ENCODE measurements around the gene UPK2. TPM values are rescaled to one million over a fixed set of nuclear protein-coding genes. Genes with fewer than 3 reads are reported as not detected.

Gene UPK2
- total and polyA plus RNA-seq, 2 of the 13 experiments (the other 11 are each of a cell fraction or from before 2014, with no cell fraction given): not detected

GRCh38 chr11:118928101-118928869 is 27.8 kb upstream of the UPK2 start (continued):
- TF ChIP-seq ZNF598 (CRISPR knock-in tag; IDR thresholded peaks at IDR 0.05; ENCODE audit: borderline replicate concordance): peak; percentile 73; the same call in 1 of the 2 replicates
- no peak for TF ChIP-seq ZBTB38 (CRISPR knock-in tag; IDR thresholded peaks at IDR 0.05)
- no peak for TF ChIP-seq JUNB (CRISPR knock-in tag; IDR thresholded peaks at IDR 0.05; ENCODE audit: borderline replicate concordance)
- TF ChIP-seq LRRFIP1 (CRISPR knock-in tag; conservative IDR thresholded peaks at IDR 0.05): no peak
- TF ChIP-seq ZNF678 (CRISPR knock-in tag; IDR thresholded peaks at IDR 0.05): no peak
- TF ChIP-seq, protein P1, sequence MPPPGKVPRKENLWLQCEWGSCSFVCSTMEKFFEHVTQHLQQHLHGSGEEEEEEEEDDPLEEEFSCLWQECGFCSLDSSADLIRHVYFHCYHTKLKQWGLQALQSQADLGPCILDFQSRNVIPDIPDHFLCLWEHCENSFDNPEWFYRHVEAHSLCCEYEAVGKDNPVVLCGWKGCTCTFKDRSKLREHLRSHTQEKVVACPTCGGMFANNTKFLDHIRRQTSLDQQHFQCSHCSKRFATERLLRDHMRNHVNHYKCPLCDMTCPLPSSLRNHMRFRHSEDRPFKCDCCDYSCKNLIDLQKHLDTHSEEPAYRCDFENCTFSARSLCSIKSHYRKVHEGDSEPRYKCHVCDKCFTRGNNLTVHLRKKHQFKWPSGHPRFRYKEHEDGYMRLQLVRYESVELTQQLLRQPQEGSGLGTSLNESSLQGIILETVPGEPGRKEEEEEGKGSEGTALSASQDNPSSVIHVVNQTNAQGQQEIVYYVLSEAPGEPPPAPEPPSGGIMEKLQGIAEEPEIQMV (CRISPR knock-in tag; IDR thresholded peaks at IDR 0.05; ENCODE audit: low read depth): 0 out of 2 replicates have a peak, but pooled peaks have one; percentile 22
- TF ChIP-seq, protein P2, sequence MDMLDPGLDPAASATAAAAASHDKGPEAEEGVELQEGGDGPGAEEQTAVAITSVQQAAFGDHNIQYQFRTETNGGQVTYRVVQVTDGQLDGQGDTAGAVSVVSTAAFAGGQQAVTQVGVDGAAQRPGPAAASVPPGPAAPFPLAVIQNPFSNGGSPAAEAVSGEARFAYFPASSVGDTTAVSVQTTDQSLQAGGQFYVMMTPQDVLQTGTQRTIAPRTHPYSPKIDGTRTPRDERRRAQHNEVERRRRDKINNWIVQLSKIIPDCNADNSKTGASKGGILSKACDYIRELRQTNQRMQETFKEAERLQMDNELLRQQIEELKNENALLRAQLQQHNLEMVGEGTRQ (IDR thresholded peaks at IDR 0.05; ENCODE audit: low read depth, low read length): peak; percentile 42
- TF ChIP-seq, protein P2 (CRISPR knock-in tag; IDR thresholded peaks at IDR 0.05; ENCODE audit: borderline replicate concordance): 0 out of 2 replicates have a peak, but pooled peaks have one; percentile 21
- peak; percentile 32; the same call in 1 of the 2 replicates for TF ChIP-seq CREM (IDR thresholded peaks at IDR 0.05)
- TF ChIP-seq CREM (CRISPR knock-in tag; IDR thresholded peaks at IDR 0.05): no peak
- TF ChIP-seq, protein P3, sequence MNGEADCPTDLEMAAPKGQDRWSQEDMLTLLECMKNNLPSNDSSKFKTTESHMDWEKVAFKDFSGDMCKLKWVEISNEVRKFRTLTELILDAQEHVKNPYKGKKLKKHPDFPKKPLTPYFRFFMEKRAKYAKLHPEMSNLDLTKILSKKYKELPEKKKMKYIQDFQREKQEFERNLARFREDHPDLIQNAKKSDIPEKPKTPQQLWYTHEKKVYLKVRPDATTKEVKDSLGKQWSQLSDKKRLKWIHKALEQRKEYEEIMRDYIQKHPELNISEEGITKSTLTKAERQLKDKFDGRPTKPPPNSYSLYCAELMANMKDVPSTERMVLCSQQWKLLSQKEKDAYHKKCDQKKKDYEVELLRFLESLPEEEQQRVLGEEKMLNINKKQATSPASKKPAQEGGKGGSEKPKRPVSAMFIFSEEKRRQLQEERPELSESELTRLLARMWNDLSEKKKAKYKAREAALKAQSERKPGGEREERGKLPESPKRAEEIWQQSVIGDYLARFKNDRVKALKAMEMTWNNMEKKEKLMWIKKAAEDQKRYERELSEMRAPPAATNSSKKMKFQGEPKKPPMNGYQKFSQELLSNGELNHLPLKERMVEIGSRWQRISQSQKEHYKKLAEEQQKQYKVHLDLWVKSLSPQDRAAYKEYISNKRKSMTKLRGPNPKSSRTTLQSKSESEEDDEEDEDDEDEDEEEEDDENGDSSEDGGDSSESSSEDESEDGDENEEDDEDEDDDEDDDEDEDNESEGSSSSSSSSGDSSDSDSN (CRISPR knock-in tag; IDR thresholded peaks at IDR 0.05): peak; percentile 38; the same call in 1 of the 2 replicates
- TF ChIP-seq, protein P4, sequence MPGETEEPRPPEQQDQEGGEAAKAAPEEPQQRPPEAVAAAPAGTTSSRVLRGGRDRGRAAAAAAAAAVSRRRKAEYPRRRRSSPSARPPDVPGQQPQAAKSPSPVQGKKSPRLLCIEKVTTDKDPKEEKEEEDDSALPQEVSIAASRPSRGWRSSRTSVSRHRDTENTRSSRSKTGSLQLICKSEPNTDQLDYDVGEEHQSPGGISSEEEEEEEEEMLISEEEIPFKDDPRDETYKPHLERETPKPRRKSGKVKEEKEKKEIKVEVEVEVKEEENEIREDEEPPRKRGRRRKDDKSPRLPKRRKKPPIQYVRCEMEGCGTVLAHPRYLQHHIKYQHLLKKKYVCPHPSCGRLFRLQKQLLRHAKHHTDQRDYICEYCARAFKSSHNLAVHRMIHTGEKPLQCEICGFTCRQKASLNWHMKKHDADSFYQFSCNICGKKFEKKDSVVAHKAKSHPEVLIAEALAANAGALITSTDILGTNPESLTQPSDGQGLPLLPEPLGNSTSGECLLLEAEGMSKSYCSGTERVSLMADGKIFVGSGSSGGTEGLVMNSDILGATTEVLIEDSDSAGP (CRISPR knock-in tag; IDR thresholded peaks at IDR 0.05; ENCODE audit: borderline replicate concordance): peak; percentile 76; the same call in 1 of the 2 replicates
- TF ChIP-seq, protein P5, sequence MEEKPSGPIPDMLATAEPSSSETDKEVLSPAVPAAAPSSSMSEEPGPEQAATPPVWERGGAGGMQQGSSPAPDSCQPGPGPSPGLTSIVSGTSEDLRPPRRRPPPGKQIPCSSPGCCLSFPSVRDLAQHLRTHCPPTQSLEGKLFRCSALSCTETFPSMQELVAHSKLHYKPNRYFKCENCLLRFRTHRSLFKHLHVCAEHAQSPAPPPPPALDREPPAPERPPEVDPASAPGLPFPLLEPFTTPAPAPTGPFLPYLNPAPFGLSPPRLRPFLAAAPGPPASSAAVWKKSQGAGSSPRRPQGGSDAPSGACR (CRISPR knock-in tag; IDR thresholded peaks at IDR 0.05): no peak
- no peak for TF ChIP-seq CBX2 (IDR thresholded peaks at IDR 0.05; ENCODE audit: low read depth, low read length)
- TF ChIP-seq CBX2 (CRISPR knock-in tag; IDR thresholded peaks at IDR 0.05; ENCODE audit: low read depth): no peak
- no peak for TF ChIP-seq NPAS2 (CRISPR knock-in tag; IDR thresholded peaks at IDR 0.05; ENCODE audit: borderline replicate concordance)
- TF ChIP-seq ZNF354B (CRISPR knock-in tag; IDR thresholded peaks at IDR 0.05): no peak

Data from HepG2 (cell line).